HepG2 (cell line): ENCODE results near the gene ARHGAP29. TPM values are rescaled to one million over a fixed set of nuclear protein-coding genes. Genes with fewer than 3 reads are reported as not detected.

Source experiments
- ATAC-seq: fragments of 200-7000 bp; cut with Tn5 transposase; 3 replicates; pipeline ENCODE4 v1.9.1; 2020; ENCODE audit warnings: mild to moderate bottlenecking, moderate library complexity
- BruUV-seq: library from RNA; stranded (reverse); fragments of 400-500 nt; replicated peaks from 2 replicates; lab custom pipeline; 2021; lab: Mats Ljungman, UMichigan
- CTCF ChIA-PET: fragments of 300-600 bp; formaldehyde crosslinking; extraction: SDS; loops from one replicate; lab custom pipeline; 2021; ENCODE audit warnings: low total read pairs, inconsistent platforms, low intra/inter-chr PET ratio; lab: Yijun Ruan, JAX
- POLR2A ChIA-PET: fragments of 350-600 bp; sonication (Branson Sonifier 250); formaldehyde crosslinking; loops from one replicate; lab custom pipeline; 2020; ENCODE audit warnings: antibody characterized with exemption, inconsistent platforms; lab: Yijun Ruan, JAX
- DNase-seq: peaks from one replicate; pipeline ENCODE4 v3.0.0-alpha.2; 2015; ENCODE audit warnings: low spot score
- FAIRE-seq: peaks from 3 replicates; lab custom pipeline; 2011; peaks lifted over from hg19 to GRCh38; lab: Jason Lieb, UNC
- H2AFZ ChIP-seq: one replicate; pipeline ENCODE4 v1.6.1; 2011; ENCODE audit warnings: low read length, inconsistent platforms
- H3K27ac ChIP-seq: fragments of 300-600 bp; 3 replicates; pipeline ENCODE4 v1.8.0; 2011; ENCODE audit warnings: mixed run types, mild to moderate bottlenecking, mixed read lengths, low read length, inconsistent platforms; ENCODE audit not compliant: insufficient read depth; ENCODE audit errors: extremely low read length
- H3K27me3 ChIP-seq, 2 experiments: fragments of 200-600 bp in 1 of 2; 2 replicates in 1 of 2; 3 replicates in 1 of 2; pipeline versions ENCODE4 v1.6.0 to v1.8.0; 2011; ENCODE audit warnings: low read length in 2 of 2, mild to moderate bottlenecking in 2 of 2, moderate library complexity in 2 of 2, inconsistent platforms in 1 of 2; ENCODE audit not compliant: insufficient read depth in 2 of 2, control insufficient read depth in 1 of 2
- H3K36me3 ChIP-seq, 2 experiments: fragments of 200-600 bp in 1 of 2; replicated peaks in 1 of 2; 2 replicates in 1 of 2; 3 replicates in 1 of 2; pipeline versions ENCODE4 v1.5.1 to v1.8.0; 2011; ENCODE audit warnings: low read length in 2 of 2, inconsistent platforms in 1 of 2; ENCODE audit not compliant: insufficient read depth in 2 of 2, control insufficient read depth in 1 of 2
- H3K4me1 ChIP-seq: 2 replicates; pipeline ENCODE4 v1.5.1; 2012; ENCODE audit warnings: low read length, inconsistent platforms; ENCODE audit not compliant: insufficient read depth
- H3K4me2 ChIP-seq: 2 replicates; pipeline ENCODE4 v1.6.0; 2011; ENCODE audit warnings: low read depth, low read length, inconsistent platforms
- H3K4me3 ChIP-seq, 3 experiments: fragments of 200-600 bp in 1 of 3; sonication (generic), shearing (Covaris generic) in 1 of 3; replicated peaks in 1 of 3; 2 replicates each; pipeline ENCODE4 v1.5.1; 2011 to 2016; ENCODE audit warnings: low read length in 3 of 3, inconsistent platforms in 2 of 3, low read depth in 2 of 3, mild to moderate bottlenecking in 2 of 3, control low read depth in 1 of 3, mixed read lengths in 1 of 3; ENCODE audit not compliant: insufficient read depth in 1 of 3
- H3K79me2 ChIP-seq: one replicate; pipeline ENCODE4 v1.6.1; 2011; ENCODE audit warnings: low read length, inconsistent platforms; ENCODE audit not compliant: insufficient read depth
- H3K9ac ChIP-seq: 2 replicates; pipeline ENCODE4 v1.6.0; 2011; ENCODE audit warnings: mild to moderate bottlenecking, low read depth, low read length, inconsistent platforms; ENCODE audit not compliant: insufficient read depth
- H3K9me3 ChIP-seq: 2 replicates; pipeline ENCODE4 v1.5.1; 2012; ENCODE audit warnings: mild to moderate bottlenecking, low read length
- H4K20me1 ChIP-seq: 2 replicates; pipeline ENCODE4 v1.6.0; 2011; ENCODE audit warnings: inconsistent platforms, mild to moderate bottlenecking, low read length, moderate library complexity; ENCODE audit not compliant: insufficient read depth
- CREB1 ChIP-seq, 2 experiments: fragments of 450-650 bp in 1 of 2; IDR thresholded peaks; 2 replicates each; pipeline ENCODE4 v1.6.1; 2016 to 2017; ENCODE audit warnings: control low read depth in 1 of 2, mild to moderate bottlenecking in 1 of 2, missing compliant biosample characterization in 1 of 2, missing genetic modification characterization in 1 of 2
- THAP11 ChIP-seq: IDR thresholded peaks from 2 replicates; pipeline ENCODE4 v1.6.1; 2016; ENCODE audit warnings: missing biosample characterization, missing genetic modification reagents
- ZMYM3 ChIP-seq: sonication (generic); formaldehyde crosslinking; IDR thresholded peaks from 2 replicates; pipeline ENCODE4 v1.5.1; 2020; ENCODE audit warnings: mild to moderate bottlenecking, missing genetic modification reagents
- ZNF549 ChIP-seq: sonication (generic); formaldehyde crosslinking; IDR thresholded peaks from 2 replicates; pipeline ENCODE4 v1.5.0; 2020; ENCODE audit warnings: missing genetic modification reagents
- ZNF7 ChIP-seq: IDR thresholded peaks from 2 replicates; pipeline ENCODE4 v1.6.1; 2016; ENCODE audit warnings: missing biosample characterization, missing genetic modification reagents
- WGBS: methylation state at CpG from one replicate; pipeline ENCODE4 v1.1.6; 2017; ENCODE audit warnings: low lambda C conversion rate; 5-methylcytosine and 5-hydroxymethylcytosine counted together
- in situ Hi-C: cut with HindIII; loops from 2 replicates; pipeline ENCODE4 v1.10.0; 2017; ENCODE audit warnings: low pct_unique_long_range_greater_than_20kb; ENCODE audit not compliant: extremely low pct_ligation_motif_present
- intact Hi-C: fragments of 100-400 bp; cut with micrococcal nuclease; formaldehyde crosslinking; loops from one replicate; pipeline ENCODE4 v1.10.0; 2022; ENCODE audit not compliant: unreplicated experiment
- polyA plus RNA-seq, 8 experiments: library from polyadenylated mRNA; depleted of rRNA in 3 of 8; stranded (reverse) in 7 of 8; unstranded in 1 of 8; fragments of >200 nt; fragmentation: Illumina TruSeq in 4 of 8; extraction: Trizol in 4 of 8; gene quantifications; 2 replicates each; pipeline versions ENCODE4 v1.2.1 to v1.2.3, GENCODE V29; 2011 to 2016; ENCODE audit warnings: low read depth in 4 of 8, missing spikeins in 1 of 8, mixed read lengths in 1 of 8; ENCODE audit not compliant: insufficient read depth in 1 of 8
- total RNA-seq, 5 experiments: library from RNA; depleted of rRNA; stranded (reverse); fragments of >200 nt; fragmentation: Illumina TruSeq; extraction: Trizol; gene quantifications; 2 replicates each; pipeline ENCODE4 v1.2.3, GENCODE V29; 2016; ENCODE audit warnings: low read depth in 1 of 5

ARHGAP29 gene
- total and polyA plus RNA-seq, 2 of the 13 experiments (the other 11 are each of a cell fraction or from before 2014, with no cell fraction given): 12.8 to 18.3 TPM

- TF ChIP-seq ZNF7 (CRISPR knock-in tag): peak; percentile 90
- no peak for TF ChIP-seq ZMYM3 (CRISPR knock-in tag)
- TF ChIP-seq ZNF549: no peak
- TF ChIP-seq, all 625 proteins: peak for 1
- in situ Hi-C loops: no loop called here
Measured at GRCh38 chr1:94124538-94124937, 112.8 kb downstream of the ARHGAP29 start.

DNA sequence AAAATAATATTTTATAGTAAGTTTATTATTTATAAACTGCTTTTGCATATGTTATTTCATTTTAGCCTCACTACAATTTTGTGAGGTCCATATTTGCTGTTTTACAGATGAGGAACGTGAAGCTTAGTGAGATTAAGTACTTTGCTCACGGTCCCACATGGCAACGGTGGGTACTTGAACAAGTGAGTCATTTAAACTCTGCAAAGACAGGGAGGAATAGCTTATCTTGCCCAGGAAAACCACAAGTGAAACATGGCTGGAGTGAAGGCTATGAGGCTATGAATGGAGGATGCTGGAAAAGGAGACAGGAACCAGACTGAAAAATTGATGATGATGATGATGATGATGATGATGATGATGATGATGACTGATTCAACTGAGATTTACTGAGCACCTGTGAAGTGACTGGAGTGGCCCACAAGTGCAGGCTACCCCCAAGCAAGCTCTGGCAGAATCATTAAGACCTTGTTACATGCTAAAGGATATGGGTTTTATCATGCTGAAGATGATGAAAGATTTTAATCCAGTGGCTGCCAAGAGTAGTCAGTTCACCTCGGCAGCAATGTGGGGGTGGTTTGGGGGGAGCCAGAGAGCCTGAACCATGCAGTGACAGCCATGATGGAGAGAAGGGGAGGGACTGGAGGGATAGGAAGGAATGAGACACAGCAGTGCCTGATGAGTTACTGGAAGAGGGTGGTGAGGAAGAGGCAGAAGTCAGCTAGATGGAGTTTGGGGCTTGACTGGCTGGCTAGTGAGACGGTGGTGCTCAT, 115.0 kb downstream of the ARHGAP29 start:
- Histone ChIP-seq H2AFZ (no peak overlapping the region), H3K4me1 (peaks cover 86% of the 10 kb centered on the region), H3K27ac (no peak overlapping the region), H3K9me3 (no peaks in the 10 kb centered on the region), H3K79me2 (no peaks in the 10 kb centered on the region), H3K4me3 (no peak overlapping the region), H3K4me2 (peak overlapping the region; percentile 79; the same call in 1 of the 2 replicates), H3K27me3 (no peaks in the 10 kb centered on the region), H3K9ac (no peak overlapping the region), H4K20me1 (no peaks in the 10 kb centered on the region), H3K36me3 (no peaks in the 10 kb centered on the region)
- ChIA-PET CTCF (no interaction called here), POLR2A (interaction anchor here (0.7 to 1.6 kb wide), 2 partner anchors 53 to 61 kb away, joined by 3 to 4 read pairs; no protein-coding TSS in a partner anchor)
- WGBS: 60% methylated on average over 5 of the region's 5 CpGs
- DNase-seq: no peak
- no peak for FAIRE-seq
- TF ChIP-seq CREB1 (IDR thresholded peaks at IDR 0.05): peak; percentile 86
- TF ChIP-seq CREB1 (CRISPR knock-in tag; IDR thresholded peaks at IDR 0.05): no peak
- no peak for TF ChIP-seq THAP11
- ATAC-seq: no peak
- intact Hi-C loops: no loop called here
- no TSS peak for BruUV-seq
- in situ Hi-C loops: no loop called here

More at GRCh38 chr1:94124538-94124937, 112.8 kb downstream of the ARHGAP29 start:
- ATAC-seq: no peak
- intact Hi-C loops: no loop called here
- BruUV-seq: no TSS peak
- H3K36me3 ChIP-seq: no peaks in the 10 kb centered on the region
- ChIA-PET CTCF (no interaction called here), POLR2A (interaction anchor here (2.6 kb wide), 1 partner anchor 56 kb away, joined by 17 read pairs; no protein-coding TSS in a partner anchor)
- peaks cover 64% of the 10 kb centered on the region for H3K4me1 ChIP-seq
- no peak overlapping the region for H3K27ac ChIP-seq
- 89% methylated on average over 1 of the region's 1 CpG for WGBS
- no peaks in the 10 kb centered on the region for H3K27me3 ChIP-seq
- no peak overlapping the region for H3K9ac ChIP-seq
- H3K9me3 ChIP-seq: no peaks in the 10 kb centered on the region
- no peaks in the 10 kb centered on the region for H4K20me1 ChIP-seq
- no peaks in the 10 kb centered on the region for H3K79me2 ChIP-seq
- no peak for FAIRE-seq
- no peak overlapping the region for H3K4me2 ChIP-seq
- H2AFZ ChIP-seq: no peak overlapping the region
- no peak overlapping the region for H3K4me3 ChIP-seq
- DNase-seq: no peak

Other genes with a start within 250 kb of the ARHGAP29 start
- gene ABCA4, start 116.4 kb downstream of the ARHGAP29 start, total RNA-seq (2016; rRNA removed; fragmentation: Illumina TruSeq; extraction: Trizol): 0.13 and 0.24 TPM in 2 replicates
- gene ABCA4, start 116.4 kb downstream of the ARHGAP29 start, polyA plus RNA-seq (2011; rRNA removed): 0.57 and 0.67 TPM in 2 replicates
- gene ABCD3, start 180.8 kb upstream of the ARHGAP29 start, total RNA-seq (2016; rRNA removed; fragmentation: Illumina TruSeq; extraction: Trizol): 166 and 190 TPM in 2 replicates
- 22.4 and 27.5 TPM in 2 replicates for gene ABCD3, start 180.8 kb upstream of the ARHGAP29 start, polyA plus RNA-seq (2011; rRNA removed)